Calu3 (cell line): Measurements from ENCODE around the gene METTL27. TPM values are rescaled to one million over a fixed set of nuclear protein-coding genes. Genes with fewer than 3 reads are reported as not detected.

Source experiments
- BruUV-seq: library from RNA; stranded (reverse); fragments of 400-500 nt; replicated peaks from 2 replicates; lab custom pipeline; 2021; lab: Mats Ljungman, UMichigan
- CTCF ChIA-PET: fragments of 300-600 bp; sonication (Branson Sonifier 250); formaldehyde crosslinking; loops from one replicate; lab custom pipeline; 2022; ENCODE audit warnings: antibody characterized with exemption; lab: Charles Lee
- DNase-seq: peaks from one replicate; pipeline ENCODE4 v3.0.0; 2022
- H3K27ac Mint-ChIP-seq: one replicate; pipeline ENCODE4 v1.8.0; 2022; ENCODE audit warnings: mixed read lengths; ENCODE audit not compliant: unreplicated experiment
- H3K27me3 Mint-ChIP-seq: one replicate; pipeline ENCODE4 v1.8.0; 2022; ENCODE audit warnings: mixed read lengths; ENCODE audit not compliant: unreplicated experiment
- H3K36me3 Mint-ChIP-seq: one replicate; pipeline ENCODE4 v1.8.0; 2022; ENCODE audit warnings: mild to moderate bottlenecking, moderate library complexity, mixed read lengths; ENCODE audit not compliant: insufficient read depth, unreplicated experiment
- H3K4me1 Mint-ChIP-seq: one replicate; pipeline ENCODE4 v1.8.0; 2022; ENCODE audit warnings: mild to moderate bottlenecking, low read depth, mixed read lengths; ENCODE audit not compliant: unreplicated experiment
- H3K4me3 Mint-ChIP-seq: one replicate; pipeline ENCODE4 v1.8.0; 2022; ENCODE audit warnings: mild to moderate bottlenecking, low read depth, moderate library complexity, mixed read lengths; ENCODE audit not compliant: unreplicated experiment
- H3K9me3 Mint-ChIP-seq: one replicate; pipeline ENCODE4 v1.8.0; 2022; ENCODE audit warnings: low read depth, mixed read lengths; ENCODE audit not compliant: unreplicated experiment
- CTCF ChIP-seq: fragments of 200-600 bp; IDR thresholded peaks from one replicate; pipeline ENCODE4 v1.8.0; 2022; ENCODE audit warnings: antibody characterized with exemption; ENCODE audit not compliant: unreplicated experiment
- intact Hi-C: fragments of 100-400 bp; cut with micrococcal nuclease; formaldehyde crosslinking; loops from one replicate; pipeline ENCODE4 v1.10.0; 2022; ENCODE audit not compliant: unreplicated experiment
- total RNA-seq: library from RNA; stranded (reverse); gene quantifications from 2 replicates; pipeline ENCODE4 v1.2.3, GENCODE V29; 2022

Gene METTL27
- total RNA-seq, 1 experiment from 2014 or later = 14.3 TPM

DNA sequence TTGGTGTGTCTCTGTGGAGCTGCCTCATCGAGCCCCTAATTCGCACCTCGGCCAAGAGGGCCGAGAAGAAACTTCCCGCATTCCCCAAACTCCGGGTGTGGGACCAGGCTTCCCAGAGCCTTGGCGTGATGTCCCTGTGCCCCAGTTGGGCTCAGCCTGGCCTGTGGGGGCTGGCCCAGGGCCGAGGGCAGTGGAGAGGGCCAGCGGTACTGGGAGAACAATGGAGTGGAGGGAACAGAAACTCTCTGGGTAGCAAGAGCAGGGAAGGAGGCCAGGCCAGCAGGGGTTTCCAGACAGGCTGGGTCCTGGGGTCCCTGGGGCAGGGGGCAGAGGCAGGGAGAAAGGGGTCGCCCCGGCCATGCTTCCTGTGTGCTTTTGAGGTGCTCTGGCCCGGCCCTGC, 34.7 kb upstream of the METTL27 start:
- Mint-ChIP-seq H3K9me3 (no peaks in the 10 kb centered on the region), H3K4me1 (no peaks in the 10 kb centered on the region), H3K36me3 (no peaks in the 10 kb centered on the region), H3K4me3 (no peak overlapping the region), H3K27me3 (peaks cover 24% of the 10 kb centered on the region), H3K27ac (no peak overlapping the region)
- CTCF ChIA-PET = interaction anchor here (0.5 to 0.6 kb wide), 2 partner anchors 119 to 333 kb away, joined by 4 read pairs; partner anchors contain the start of gene LAT2
- no peak for TF ChIP-seq CTCF
- no TSS peak for BruUV-seq
- intact Hi-C loops = no loop called here
- no peak for DNase-seq

- H3K36me3 Mint-ChIP-seq = no peaks in the 10 kb centered on the region
These were observed 34.0 kb upstream of the METTL27 start for GRCh38 chr7:73876361-73876760.

DNA sequence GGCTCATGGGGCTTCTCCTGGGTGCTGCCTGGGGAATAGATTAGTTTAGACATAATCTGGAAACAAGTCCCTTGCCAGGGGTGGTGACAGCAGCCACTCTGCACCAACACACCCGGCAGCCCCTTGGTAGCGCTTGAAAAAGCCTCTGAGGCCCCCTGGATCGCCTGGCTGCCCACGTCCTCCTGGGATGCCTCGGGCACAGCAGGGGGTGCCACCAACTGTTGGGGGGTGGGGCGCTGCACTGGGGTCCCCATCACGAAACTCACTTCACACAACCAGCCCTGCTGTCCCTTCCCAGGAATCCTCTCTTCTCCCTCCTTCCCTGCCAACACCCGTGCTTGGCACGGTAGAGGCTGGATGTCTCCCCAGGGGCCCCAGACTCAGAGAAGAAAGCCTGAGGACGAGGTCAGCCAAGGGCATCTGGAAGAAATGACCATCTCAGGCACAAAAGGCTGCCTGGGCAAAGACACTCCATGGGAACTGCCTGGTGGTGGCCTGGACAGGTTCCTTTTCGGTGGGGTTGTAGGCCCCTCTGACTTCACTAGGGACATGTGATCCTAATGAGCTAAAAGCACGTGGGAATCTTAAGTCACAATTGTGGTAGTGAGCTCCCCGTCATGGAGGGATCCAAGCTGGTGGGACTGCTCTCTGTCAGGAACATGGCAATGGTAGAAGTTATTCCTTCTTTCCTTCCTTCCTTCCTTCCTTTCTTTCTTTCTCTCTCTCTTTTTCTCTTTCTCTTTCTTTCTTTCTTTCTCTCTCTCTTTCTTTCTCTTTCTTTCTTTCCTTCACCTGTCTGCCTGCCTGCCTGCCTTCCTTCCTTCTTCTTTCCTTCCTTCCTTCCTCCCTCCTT, 30.0 kb upstream of the METTL27 start:
- Mint-ChIP-seq H3K4me1 (no peaks in the 10 kb centered on the region), H3K36me3 (no peaks in the 10 kb centered on the region), H3K27ac (no peak overlapping the region), H3K27me3 (no peaks in the 10 kb centered on the region), H3K4me3 (no peak overlapping the region), H3K9me3 (no peaks in the 10 kb centered on the region)
- CTCF ChIA-PET = no interaction called here
- no peak for DNase-seq
- intact Hi-C loops = no loop called here
- TF ChIP-seq CTCF = no peak
- no TSS peak for BruUV-seq

More at GRCh38 chr7:73876361-73876760, 34.0 kb upstream of the METTL27 start:
- Mint-ChIP-seq H3K4me3 (no peak overlapping the region), H3K9me3 (no peaks in the 10 kb centered on the region), H3K27me3 (peaks cover 23% of the 10 kb centered on the region), H3K27ac (no peak overlapping the region), H3K4me1 (no peaks in the 10 kb centered on the region)
- DNase-seq = no peak
- TF ChIP-seq CTCF = no peak
- intact Hi-C loops = no loop called here
- no TSS peak for BruUV-seq
- CTCF ChIA-PET = no interaction called here

- no peaks in the 10 kb centered on the region for H3K4me1 Mint-ChIP-seq
- CTCF ChIA-PET = no interaction called here
- intact Hi-C loops = no loop called here
- H3K27ac Mint-ChIP-seq = no peak overlapping the region
- no peaks in the 10 kb centered on the region for H3K36me3 Mint-ChIP-seq
- BruUV-seq = no TSS peak
- DNase-seq = no peak
- no peaks in the 10 kb centered on the region for H3K27me3 Mint-ChIP-seq
- H3K4me3 Mint-ChIP-seq = no peak overlapping the region
- TF ChIP-seq CTCF = no peak
- H3K9me3 Mint-ChIP-seq = no peaks in the 10 kb centered on the region
These were observed 29.1 kb upstream of the METTL27 start for GRCh38 chr7:73871163-73872011.
